AG04450 (cell line): ENCODE data around the gene LGALS7B. TPM values are rescaled to one million over a fixed set of nuclear protein-coding genes. Genes with fewer than 3 reads are reported as not detected.
"Not testable (repeated sequence)": the region's sequence is repeated elsewhere in the genome, so short reads cannot be mapped to it uniquely, and the experiment has no call there.

Experiments
- CTCF ChIA-PET: fragments of 300-600, 350-600 bp; formaldehyde crosslinking; extraction: SDS; loops from one replicate; lab custom pipeline; 2022; ENCODE audit warnings: antibody characterized with exemption, inconsistent platforms; lab: Charles Lee
- POLR2A ChIA-PET: fragments of 350-600 bp; formaldehyde crosslinking; extraction: SDS; loops from one replicate; lab custom pipeline; 2021; ENCODE audit warnings: antibody characterized with exemption, inconsistent platforms; lab: Yijun Ruan, JAX
- DNase-seq: peaks from one replicate; pipeline ENCODE4 v3.0.0-alpha.2; 2011; ENCODE audit warnings: low read depth, low spot score
- H3K27ac ChIP-seq: one replicate; pipeline ENCODE4 v1.5.1; 2012; ENCODE audit warnings: low read depth, low read length, control low read depth
- H3K27me3 ChIP-seq: one replicate; pipeline ENCODE4 v1.6.0; 2012; ENCODE audit warnings: low read length; ENCODE audit not compliant: control insufficient read depth, insufficient read depth
- H3K4me3 ChIP-seq: 2 replicates; pipeline ENCODE4 v1.5.1; 2011; ENCODE audit warnings: mild to moderate bottlenecking, low read depth, low read length, control low read depth
- H3K9me3 ChIP-seq: 2 replicates; pipeline ENCODE4 v1.5.1; 2012; ENCODE audit warnings: low read length; ENCODE audit not compliant: control insufficient read depth, insufficient read depth
- CTCF ChIP-seq: IDR thresholded peaks from 2 replicates; pipeline ENCODE4 v1.5.1; 2011; ENCODE audit warnings: low read depth, low read length, control low read depth, inconsistent platforms
- polyA plus RNA-seq: library from polyadenylated mRNA; depleted of rRNA; stranded (reverse); fragments of >200 nt; gene quantifications from 2 replicates; pipeline ENCODE4 v1.2.3, GENCODE V29; 2011

The LGALS7B gene
- polyA plus RNA-seq, 1 experiment, result not detected

GRCh38 chr19:38816131-38816750 is 27.2 kb downstream of the LGALS7B start:
- TF ChIP-seq CTCF, result no peak
- CTCF ChIA-PET, result no interaction called here
- no peak overlapping the region for H3K4me3 ChIP-seq
- POLR2A ChIA-PET, result interaction anchor here (0.6 kb wide), 1 partner anchor 72 kb away, joined by 4 read pairs; the partner anchor contains the start of gene CAPN12
- no peaks in the 10 kb centered on the region; the same call in 1 of the 2 replicates for H3K9me3 ChIP-seq
- no peaks in the 10 kb centered on the region for H3K27me3 ChIP-seq
- no peak for DNase-seq
- H3K27ac ChIP-seq, result no peak overlapping the region

DNA sequence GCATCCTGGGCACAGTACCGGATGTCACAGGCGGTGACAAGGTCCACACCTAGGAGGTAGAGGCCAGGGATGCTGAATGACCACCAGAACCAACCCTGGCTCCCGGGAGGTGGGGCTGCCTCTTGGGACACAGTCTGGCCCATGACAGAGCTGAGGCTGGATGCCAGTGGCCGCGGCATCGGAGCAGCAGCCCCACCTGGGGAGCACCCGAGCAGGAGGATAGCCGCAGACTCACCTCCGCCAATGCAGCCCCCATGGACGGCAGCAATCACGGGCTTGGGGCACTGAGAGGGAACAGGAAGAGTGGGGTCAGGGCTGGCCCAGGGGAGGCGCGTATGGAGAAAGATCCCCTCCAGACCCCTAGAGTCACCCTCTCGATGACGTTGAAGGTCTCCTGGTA is 28.1 kb downstream of the LGALS7B start:
- DNase-seq, result no peak
- no peak overlapping the region for H3K4me3 ChIP-seq
- peaks cover 4% of the 10 kb centered on the region; the same call in 1 of the 2 replicates for H3K9me3 ChIP-seq
- H3K27me3 ChIP-seq, result no peaks in the 10 kb centered on the region
- no peak overlapping the region for H3K27ac ChIP-seq
- ChIA-PET POLR2A (no interaction called here), CTCF (no interaction called here)
- no peak for TF ChIP-seq CTCF

- Histone ChIP-seq H3K4me3 (no peak overlapping the region), H3K27ac (no peak overlapping the region), H3K27me3 (no peaks in the 10 kb centered on the region), H3K9me3 (peaks cover 4% of the 10 kb centered on the region; the same call in 1 of the 2 replicates)
- CTCF ChIA-PET, result no interaction called here
- no peak for DNase-seq
- TF ChIP-seq CTCF, result no peak
- POLR2A ChIA-PET, result no interaction called here
These were observed 30.4 kb downstream of the LGALS7B start for GRCh38 chr19:38819231-38819920.

GRCh38 chr19:38821230-38821825 is 32.3 kb downstream of the LGALS7B start:
- POLR2A ChIA-PET, CTCF ChIA-PET, H3K9me3 ChIP-seq, H3K27ac ChIP-seq, DNase-seq, H3K4me3 ChIP-seq, H3K27me3 ChIP-seq: not testable (repeated sequence)

GRCh38 chr19:38825936-38826335 is 36.9 kb downstream of the LGALS7B start:
- H3K27me3 ChIP-seq, H3K27ac ChIP-seq, POLR2A ChIA-PET, CTCF ChIA-PET, H3K9me3 ChIP-seq, H3K4me3 ChIP-seq, DNase-seq: not testable (repeated sequence)
